GM19452 (cell line): ENCODE measurements around the gene SYNE2.

Source experiments
- ATAC-seq: cut with Tn5 transposase; IDR thresholded peaks from one replicate; pipeline ENCODE4 v1.9.1; 2021; ENCODE audit not compliant: unreplicated experiment

Gene SYNE2

GRCh38 chr14:63874223-63874622, 21.4 kb downstream of the SYNE2 start:
- ATAC-seq, result no peak

GRCh38 chr14:63875311-63875710, 22.5 kb downstream of the SYNE2 start:
- no peak for ATAC-seq

GRCh38 chr14:63877550-63877939, 24.7 kb downstream of the SYNE2 start:
- ATAC-seq, result no peak

GRCh38 chr14:63878052-63878451, 25.2 kb downstream of the SYNE2 start:
- ATAC-seq, result no peak

GRCh38 chr14:63878792-63879191, 26.0 kb downstream of the SYNE2 start:
- ATAC-seq, result no peak

- ATAC-seq, result no peak
These were observed 29.1 kb downstream of the SYNE2 start for GRCh38 chr14:63881926-63882325.

GRCh38 chr14:63887899-63888298, 35.1 kb downstream of the SYNE2 start:
- ATAC-seq, result no peak

- ATAC-seq, result no peak
These were observed 37.7 kb downstream of the SYNE2 start for GRCh38 chr14:63890553-63890952.

- ATAC-seq, result no peak
These were observed 38.6 kb downstream of the SYNE2 start for GRCh38 chr14:63891148-63891975.

- ATAC-seq, result no peak
These were observed 39.5 kb downstream of the SYNE2 start for GRCh38 chr14:63892265-63892664.

- ATAC-seq, result no peak
These were observed 41.1 kb downstream of the SYNE2 start for GRCh38 chr14:63893701-63894458.

- no peak for ATAC-seq
These were observed 42.7 kb downstream of the SYNE2 start for GRCh38 chr14:63895510-63895909.

- ATAC-seq, result no peak
These were observed 43.5 kb downstream of the SYNE2 start for GRCh38 chr14:63896278-63896720.

GRCh38 chr14:63897721-63898163, 44.9 kb downstream of the SYNE2 start:
- ATAC-seq, result no peak

- ATAC-seq, result no peak
These were observed 47.1 kb downstream of the SYNE2 start for GRCh38 chr14:63899953-63900352.

- no peak for ATAC-seq
These were observed 48.8 kb downstream of the SYNE2 start for GRCh38 chr14:63901434-63902085.

- ATAC-seq, result no peak
These were observed 49.7 kb downstream of the SYNE2 start for GRCh38 chr14:63902375-63902976.

- ATAC-seq, result no peak
These were observed 51.9 kb downstream of the SYNE2 start for GRCh38 chr14:63904724-63905123.

- ATAC-seq, result no peak
These were observed 52.6 kb downstream of the SYNE2 start for GRCh38 chr14:63905370-63905769.

- ATAC-seq, result no peak
These were observed 56.0 kb downstream of the SYNE2 start for GRCh38 chr14:63908667-63909264.

GRCh38 chr14:63909984-63910383, 57.2 kb downstream of the SYNE2 start:
- ATAC-seq, result no peak
